ENCODE results near the gene AKAP8L.

The AKAP8L gene

DNA sequence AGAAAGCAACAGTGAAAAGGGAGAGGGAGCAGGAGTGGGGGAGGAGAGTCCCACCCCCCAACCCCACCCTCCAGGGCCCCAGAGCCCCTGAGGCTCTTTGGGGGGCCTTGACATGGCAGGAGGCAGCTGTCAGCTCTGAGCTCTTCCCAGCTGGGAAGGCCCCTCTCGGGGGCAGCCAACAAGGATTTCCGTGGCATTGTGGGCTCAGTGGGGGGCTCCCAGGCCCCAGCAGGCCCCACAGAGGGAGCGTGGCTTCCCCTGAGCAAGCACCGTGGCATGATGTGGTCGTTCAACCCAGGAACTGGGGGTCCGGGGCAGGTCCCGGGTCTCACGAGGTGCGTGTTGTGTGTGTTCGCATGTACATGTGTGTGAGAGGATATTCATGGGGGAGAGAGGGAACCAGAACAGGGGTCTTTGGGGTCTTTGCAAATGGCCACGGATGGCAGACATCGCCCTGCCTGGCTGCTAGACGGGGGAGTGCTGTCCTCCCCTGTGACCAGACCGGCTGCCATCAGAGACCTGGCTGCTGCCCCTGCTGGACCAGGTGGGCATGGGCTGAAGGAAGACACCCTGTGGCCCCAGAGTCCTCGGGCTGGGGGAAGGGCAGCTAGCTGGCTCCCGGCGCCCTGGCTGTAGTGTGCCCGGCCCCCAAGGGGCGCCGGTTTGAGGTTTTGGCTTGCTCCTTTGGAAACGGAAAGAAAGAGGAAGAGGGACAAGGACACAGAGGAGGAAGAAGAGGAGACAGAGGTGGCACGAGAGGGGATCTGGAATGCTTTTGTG lies 3.7 kb upstream of the AKAP8L start:
- H3K4me3 ChIP-seq (ENCODE audit: low read depth, low read length) = no peak overlapping the region
- DNase-seq (ENCODE audit: low read depth) = no peak
- TF ChIP-seq, protein P1, sequence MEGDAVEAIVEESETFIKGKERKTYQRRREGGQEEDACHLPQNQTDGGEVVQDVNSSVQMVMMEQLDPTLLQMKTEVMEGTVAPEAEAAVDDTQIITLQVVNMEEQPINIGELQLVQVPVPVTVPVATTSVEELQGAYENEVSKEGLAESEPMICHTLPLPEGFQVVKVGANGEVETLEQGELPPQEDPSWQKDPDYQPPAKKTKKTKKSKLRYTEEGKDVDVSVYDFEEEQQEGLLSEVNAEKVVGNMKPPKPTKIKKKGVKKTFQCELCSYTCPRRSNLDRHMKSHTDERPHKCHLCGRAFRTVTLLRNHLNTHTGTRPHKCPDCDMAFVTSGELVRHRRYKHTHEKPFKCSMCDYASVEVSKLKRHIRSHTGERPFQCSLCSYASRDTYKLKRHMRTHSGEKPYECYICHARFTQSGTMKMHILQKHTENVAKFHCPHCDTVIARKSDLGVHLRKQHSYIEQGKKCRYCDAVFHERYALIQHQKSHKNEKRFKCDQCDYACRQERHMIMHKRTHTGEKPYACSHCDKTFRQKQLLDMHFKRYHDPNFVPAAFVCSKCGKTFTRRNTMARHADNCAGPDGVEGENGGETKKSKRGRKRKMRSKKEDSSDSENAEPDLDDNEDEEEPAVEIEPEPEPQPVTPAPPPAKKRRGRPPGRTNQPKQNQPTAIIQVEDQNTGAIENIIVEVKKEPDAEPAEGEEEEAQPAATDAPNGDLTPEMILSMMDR (IDR thresholded peaks at IDR 0.05; ENCODE audit: insufficient read depth, low read depth, low read length, missing control alignments) = no peak

DNA sequence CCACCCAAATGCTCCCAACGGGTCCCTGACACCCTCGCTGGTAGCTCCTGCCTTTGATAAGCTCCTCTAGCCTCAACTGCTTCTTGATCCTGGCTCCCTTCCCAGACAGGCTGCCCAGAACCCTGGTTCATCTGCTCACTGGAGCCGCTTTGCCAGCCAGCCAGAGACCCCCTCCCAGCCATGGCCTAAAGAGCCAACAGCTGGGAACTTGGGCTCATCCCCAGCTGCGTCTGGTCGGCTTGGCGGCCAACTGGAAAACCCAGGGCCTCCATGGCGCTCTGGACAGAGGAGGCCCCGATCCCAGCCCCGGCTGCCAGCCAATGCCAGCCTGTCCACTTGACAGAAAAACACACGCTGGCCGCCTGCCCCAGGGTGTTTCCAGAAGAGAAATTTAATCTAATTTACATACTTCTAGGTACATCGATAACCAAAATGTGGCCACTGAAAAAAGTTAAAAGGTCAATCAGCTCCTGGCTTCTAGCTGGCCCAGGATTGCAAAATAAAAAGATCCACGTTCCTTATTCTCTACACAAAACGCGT lies 3.0 kb upstream of the AKAP8L start:
- TF ChIP-seq, protein P1 (IDR thresholded peaks at IDR 0.05; ENCODE audit: insufficient read depth, low read depth, low read length, missing control alignments) = no peak
- no peak for DNase-seq (ENCODE audit: low read depth)
- no peak overlapping the region for H3K4me3 ChIP-seq (ENCODE audit: low read depth, low read length)

DNA sequence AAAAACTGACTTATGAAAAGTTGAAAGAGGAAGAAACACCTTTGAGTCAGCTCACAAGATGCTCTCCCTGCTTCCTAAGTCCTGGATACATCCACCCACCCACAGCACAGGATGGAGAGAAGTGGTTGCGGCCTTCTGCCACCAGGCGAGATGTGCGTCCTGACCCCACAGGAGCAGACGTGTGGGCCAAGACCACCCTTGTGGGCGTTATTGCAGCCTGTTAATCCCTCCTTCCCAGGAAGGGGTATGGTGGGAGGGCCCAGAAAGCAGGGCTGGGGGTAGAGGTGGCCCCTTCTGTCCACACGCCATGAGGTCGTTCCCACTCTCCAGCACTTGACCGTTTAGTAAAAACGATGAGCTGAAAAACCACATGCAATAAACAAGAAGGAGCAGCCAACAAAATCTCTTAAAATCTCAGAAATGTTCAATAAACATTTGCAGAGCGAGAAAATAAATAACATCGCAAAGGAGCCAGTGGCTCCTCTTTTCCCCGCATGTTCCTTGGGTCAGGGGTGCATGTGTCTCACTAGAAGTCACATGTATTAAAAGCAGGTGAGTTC lies 2.4 kb upstream of the AKAP8L start:
- no peak overlapping the region for H3K4me3 ChIP-seq (ENCODE audit: low read depth, low read length)
- TF ChIP-seq, protein P1 (IDR thresholded peaks at IDR 0.05; ENCODE audit: insufficient read depth, low read depth, low read length, missing control alignments) = no peak
- no peak for DNase-seq (ENCODE audit: low read depth)

DNA sequence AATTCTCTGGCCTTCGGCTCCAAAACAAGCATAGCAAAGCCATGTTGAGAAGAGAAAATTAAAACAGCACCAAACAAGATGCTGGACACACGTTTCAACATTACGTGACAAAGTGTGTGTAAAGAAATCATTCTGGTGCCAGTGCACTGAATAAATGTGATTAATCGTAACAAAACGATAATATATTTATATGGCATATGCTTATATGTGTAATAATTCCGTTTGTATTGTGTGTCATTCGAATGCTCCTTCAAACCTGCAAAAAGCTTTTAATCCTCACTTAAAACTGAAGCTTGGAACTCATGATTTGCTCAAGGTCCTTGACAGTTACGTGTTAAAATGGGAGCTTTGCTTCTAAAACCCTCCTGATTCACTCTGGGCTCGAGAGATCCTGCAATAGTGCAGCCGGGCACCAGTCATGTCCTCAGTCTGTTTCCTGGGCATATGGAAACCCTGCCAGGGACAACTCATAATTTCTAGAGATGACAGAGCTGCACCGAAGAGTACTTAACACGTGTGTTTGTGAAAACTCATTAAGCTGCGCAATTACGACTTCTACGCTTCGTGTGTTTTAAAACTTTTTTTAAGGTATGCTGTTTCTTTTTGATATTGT lies 731 bp upstream of the AKAP8L start:
- TF ChIP-seq, protein P1 (IDR thresholded peaks at IDR 0.05; ENCODE audit: insufficient read depth, low read depth, low read length, missing control alignments) = no peak
- DNase-seq (ENCODE audit: low read depth) = no peak
- peak overlapping the region; percentile 38 for H3K4me3 ChIP-seq (ENCODE audit: low read depth, low read length)

DNA sequence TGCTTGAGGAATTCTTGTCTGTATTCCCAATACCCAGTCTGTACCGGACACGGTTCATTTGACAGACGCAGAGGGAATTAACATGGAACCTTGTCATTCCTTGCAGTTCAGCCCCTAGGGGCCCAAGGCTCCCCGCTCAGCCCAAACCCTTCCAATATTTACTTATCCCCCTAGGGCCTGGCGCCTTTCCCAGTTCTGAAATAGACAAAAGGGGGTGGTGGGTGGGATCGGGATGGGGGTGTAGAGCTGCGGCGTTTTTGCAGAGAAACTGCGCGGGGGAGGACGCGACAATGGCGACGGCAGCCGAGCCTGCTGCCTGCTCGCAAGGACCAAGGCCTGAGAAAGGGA lies 583 bp downstream of the AKAP8L start:
- DNase-seq (ENCODE audit: low read depth) = no peak
- TF ChIP-seq, protein P1 (IDR thresholded peaks at IDR 0.05; ENCODE audit: insufficient read depth, low read depth, low read length, missing control alignments) = no peak
- H3K4me3 ChIP-seq (ENCODE audit: low read depth, low read length) = peak overlapping the region; percentile 96

DNA sequence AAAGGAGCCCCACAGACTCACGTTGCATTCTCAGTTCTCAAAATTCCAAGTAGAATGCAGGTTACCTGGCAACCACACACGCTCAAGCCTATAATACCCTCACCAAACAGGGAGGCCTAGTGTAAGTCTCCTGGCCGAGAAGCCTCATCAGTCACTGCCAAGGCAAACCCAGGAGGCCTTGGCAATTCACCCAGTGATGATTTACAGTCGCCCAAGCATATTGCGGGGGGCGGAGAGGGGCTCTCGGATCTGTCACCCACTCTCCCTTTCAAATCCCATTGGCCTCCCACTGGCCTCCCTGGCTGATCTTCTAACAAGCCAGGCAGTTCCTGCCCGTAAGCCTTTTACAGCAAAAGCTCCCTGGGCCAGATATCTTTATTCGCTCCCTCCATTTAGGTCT lies 1.1 kb downstream of the AKAP8L start:
- TF ChIP-seq, protein P1 (IDR thresholded peaks at IDR 0.05; ENCODE audit: insufficient read depth, low read depth, low read length, missing control alignments) = no peak
- DNase-seq (ENCODE audit: low read depth) = no peak

More for the DNA sequence above, 1.1 kb downstream of the AKAP8L start:
- peak overlapping the region; percentile 96 for H3K4me3 ChIP-seq (ENCODE audit: low read depth, low read length)

All from GM12865 (cell line).